Measurements from ENCODE around the gene CCDC30.

DNA sequence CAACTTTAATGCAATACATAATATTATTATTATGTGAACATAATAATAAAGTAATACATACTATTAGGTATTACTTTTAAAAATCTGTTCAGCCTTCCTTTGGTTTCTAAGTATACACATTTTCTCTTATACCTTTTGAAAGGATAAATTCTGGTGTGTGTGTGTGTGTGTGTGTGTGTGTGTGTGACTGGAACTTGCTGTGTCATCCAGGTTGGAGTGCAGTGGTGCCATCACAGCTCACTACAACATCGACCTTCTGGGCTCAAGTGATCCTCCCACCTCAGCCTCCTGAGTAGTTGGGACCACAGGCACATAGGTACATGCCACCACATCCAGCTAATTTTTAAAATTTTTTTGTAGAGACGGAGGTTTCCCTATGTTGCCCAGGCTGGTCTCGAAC, 88.5 kb downstream of the CCDC30 start:
- no peak for TF ChIP-seq POLR2AphosphoS5 (IDR thresholded peaks at IDR 0.05)
- no peak for TF ChIP-seq CTCF (IDR thresholded peaks at IDR 0.05 in 8 of 11, conservative IDR thresholded peaks at IDR 0.05 in 3 of 11)
